ENCODE measurements around the gene SLC24A4.

Gene SLC24A4

GRCh38 chr14:92510972-92511371, 188.0 kb downstream of the SLC24A4 start:
- peak; percentile 12 for DNase-seq

GRCh38 chr14:92511453-92512238, 188.7 kb downstream of the SLC24A4 start:
- DNase-seq = peak; percentile 36

- no peak for DNase-seq
Observed at GRCh38 chr14:92512807-92513203, 189.8 kb downstream of the SLC24A4 start.

DNA sequence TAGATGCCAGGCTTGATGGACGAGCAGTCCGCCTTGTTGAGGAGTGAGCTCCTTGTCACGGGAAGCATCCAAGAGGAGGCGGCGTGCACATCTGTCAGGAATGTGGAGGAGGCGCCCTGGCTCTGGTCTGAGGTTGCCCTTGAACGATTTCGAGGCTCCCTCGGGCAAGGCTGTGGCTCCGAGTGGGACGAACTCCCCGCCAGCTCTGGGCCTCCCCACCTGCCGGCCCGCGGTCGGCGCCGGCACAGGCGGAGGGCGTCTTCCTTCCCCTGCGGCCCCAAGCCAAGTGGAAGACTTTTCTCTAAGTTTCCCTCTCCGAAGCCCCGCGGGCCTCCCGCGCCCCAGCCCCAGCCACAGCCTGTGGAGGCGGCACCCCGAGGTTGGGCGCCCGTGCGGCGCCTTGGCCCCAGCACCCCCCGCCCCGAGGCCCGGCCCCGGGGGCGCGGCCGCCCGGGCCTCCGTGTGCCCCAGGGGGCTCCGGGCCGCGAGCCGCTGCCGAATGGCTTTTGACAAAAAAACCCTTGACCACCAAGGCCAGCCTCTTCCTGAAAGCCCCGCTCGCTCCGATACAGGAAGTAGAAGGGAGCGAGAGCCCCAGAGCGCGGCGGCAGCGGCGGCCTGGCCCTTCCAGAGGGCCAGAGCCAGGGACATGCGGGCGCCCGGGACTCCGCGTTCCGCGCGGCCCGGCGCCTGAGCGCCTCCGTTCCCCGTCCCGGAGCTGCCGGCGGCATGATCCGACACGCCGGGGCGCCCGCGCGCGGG, 190.4 kb downstream of the SLC24A4 start, which contains the start of gene RIN3:
Gene RIN3, plus strand, starts transcription at position 578 of the 762 bp plus-strand sequence. Its CDS starts 152 bp downstream, at position 730.
- no peak for DNase-seq

DNA sequence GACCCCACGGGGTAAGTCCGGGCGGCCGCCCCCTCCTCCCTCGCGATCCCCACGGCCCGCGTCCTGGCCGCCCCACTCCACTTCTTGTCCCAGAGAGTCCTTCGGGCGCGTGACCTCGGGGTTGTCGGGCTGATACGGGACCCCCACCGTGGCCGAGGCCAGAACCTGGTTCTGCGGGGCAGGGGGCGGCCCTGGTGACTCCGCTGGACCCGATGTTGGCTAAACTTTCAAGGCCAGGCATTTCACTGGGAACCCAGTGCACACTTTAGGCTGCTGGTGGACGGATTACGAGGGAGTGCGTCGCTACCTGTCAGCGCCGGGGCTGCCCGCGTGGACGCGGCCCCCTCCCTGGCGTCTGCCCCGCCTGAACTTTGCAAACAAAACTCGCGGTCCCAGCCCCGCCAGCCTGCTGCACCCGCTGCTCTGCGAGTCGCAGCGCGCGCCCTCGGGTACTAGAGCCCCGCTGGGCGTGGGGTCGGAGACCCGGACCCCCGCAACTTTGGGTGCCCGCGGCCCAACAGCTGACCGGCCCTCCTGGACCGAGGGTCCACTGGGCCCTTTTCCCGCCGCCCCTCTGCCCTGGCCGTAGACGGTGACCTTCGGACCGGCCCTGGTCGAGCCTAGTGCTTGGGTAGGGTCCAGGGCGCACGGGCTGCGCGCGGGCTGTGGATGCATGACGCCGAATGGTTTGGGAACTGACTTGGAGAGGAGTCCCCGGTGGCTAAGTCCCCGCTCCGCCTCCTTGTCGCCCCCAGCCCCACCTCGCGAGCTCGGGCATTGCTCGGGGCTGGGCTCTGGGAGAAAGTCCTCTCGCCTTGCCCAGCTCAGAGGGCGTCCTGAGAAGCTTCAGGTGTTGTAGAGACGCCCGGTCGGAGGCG, 191.2 kb downstream of the SLC24A4 start:
- DNase-seq = no peak

GRCh38 chr14:92514844-92515514, 192.0 kb downstream of the SLC24A4 start:
- no peak for DNase-seq

- no peak for DNase-seq
Observed at GRCh38 chr14:92515546-92516343, 192.8 kb downstream of the SLC24A4 start.

DNA sequence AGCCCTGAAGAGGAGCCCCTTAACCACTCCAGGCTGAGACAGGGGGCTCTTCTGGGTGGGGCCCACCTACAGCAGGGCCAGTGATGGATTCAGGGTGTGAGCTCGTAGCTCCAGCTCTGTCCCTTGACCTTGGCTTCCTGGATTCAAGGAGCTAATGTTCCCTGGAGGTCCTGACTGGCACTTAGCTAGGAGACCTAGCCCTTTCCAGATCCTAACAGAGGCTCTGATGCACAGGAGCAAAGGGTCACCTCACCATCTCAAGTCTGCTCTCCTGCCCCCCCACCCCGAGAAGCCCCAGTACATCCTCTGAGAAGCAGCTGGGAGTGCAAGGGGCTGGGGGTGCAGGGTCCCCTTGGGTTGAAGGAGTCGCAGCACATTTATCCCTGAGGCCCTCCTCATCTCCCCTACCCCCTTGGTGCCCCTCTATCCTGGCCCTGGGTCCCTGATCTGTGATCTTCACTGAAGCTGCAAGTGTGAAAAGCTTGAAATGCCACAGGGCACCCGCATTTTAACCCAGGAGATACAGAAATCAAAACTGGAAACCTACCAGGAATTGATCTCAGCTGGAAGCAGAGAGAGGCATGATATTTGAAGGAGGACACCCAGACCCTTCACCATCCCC, 193.5 kb downstream of the SLC24A4 start:
- DNase-seq = no peak

DNA sequence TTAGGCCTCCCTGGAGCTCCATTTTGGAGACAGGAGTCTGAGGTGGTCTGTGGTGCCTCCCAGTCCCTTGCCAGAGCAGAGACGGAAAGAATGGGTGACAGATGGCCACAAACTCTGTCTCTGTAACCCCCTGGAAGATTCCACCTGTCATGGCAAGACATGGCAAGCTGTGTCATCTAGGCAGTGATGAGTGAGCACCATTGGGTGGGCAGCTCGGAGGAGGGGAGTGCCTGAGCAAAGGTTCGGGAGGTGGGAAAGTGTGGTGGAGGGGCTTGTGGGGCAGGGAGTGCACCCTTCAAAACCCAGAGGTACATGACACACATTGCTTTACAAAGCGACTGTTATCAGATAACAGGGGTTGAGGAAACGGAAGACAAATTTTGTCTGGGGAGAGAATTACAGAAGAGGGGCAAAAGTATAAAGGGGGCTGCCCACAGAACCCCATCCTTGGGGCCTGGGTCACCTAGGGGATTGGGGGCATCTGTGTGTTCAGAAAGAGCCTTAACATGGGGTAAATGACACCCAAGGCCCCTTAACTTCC, 194.1 kb downstream of the SLC24A4 start:
- no peak for DNase-seq

- DNase-seq = no peak
Observed at GRCh38 chr14:92517761-92518160, 194.8 kb downstream of the SLC24A4 start.

DNA sequence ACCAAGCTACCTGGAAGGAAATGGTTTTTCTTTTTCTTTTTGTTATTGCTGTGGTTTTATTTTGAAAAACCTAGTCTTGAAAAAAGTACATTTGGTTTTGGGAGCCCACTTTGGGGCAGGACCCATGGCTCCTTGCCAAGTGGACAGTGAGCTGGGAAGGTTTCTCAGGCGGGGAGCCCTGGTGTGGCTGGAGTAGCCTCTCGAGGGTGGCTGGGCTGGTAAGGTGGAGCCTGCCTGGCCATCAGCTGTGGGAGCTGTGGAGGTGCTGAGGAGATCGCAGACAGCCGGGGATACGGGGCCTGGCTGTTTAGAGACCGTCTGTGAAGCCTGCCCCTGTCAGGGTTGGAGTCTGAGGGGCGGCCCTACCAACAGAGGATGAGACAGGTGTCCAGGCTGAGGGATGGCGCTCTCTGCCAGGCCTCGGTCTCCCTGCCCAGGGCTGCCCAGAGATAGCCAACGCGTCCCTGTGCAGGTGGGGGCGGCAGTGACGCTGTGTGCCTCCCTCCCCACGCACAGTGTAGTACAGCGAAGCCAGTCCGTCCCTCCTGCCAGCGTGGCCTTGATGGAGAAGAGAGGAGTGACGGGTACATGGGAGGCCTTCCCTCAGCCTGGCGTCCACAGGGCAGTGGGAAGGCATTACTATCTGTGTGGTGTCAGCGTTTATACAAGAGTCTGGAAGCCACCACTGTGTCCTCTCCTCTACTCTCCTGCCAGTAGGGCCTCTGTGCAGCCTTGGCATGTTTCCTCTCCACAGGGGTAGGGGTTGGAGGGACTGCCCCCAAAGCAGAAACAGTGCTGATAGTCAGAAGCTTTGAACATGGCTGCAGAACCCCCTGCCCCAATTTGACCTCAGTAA, 196.5 kb downstream of the SLC24A4 start:
- no peak for DNase-seq

DNA sequence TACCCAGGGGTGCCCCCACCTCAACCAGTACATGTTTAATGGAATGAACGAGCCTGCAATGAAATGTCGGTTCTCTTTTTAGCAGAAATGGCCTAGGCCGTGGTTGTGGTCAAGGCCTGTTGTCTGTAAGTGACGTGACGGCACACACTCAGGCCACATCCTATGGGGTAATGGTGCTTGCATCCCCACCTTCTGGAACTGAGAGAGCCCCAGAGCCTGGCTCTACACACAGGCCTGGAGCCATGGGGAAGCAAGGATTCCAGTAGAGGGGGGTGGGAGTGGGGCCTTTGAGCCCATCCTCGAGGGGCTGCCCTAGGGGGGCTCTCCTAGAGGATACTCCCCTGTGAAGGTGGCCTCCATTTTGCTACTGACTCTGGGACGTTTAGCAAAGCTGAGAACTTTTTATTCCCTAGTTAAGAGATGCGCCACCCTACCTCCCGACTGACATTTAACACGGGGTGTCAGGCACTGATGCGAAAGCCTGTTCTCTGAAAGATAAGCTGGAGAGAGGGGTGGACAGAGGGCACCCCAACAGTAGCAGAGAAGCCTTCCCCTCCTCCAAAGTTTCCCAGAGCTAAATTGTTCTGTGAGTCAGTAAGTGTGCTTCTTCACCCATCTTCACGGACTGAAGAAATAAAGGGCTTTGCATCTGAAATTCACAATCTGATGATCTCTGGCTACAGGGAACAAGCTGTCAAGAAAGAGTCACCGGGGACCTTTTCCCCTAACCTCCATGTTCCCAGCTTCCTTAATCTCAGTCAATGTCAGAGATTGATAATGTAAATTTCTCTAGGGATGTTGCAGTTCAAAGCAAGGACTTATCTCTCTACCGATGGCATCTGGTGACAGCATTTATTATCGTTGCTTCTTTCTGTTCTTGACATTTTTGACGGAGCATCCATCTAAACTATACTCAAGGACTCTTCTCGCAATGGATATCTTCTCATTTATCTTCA, 197.4 kb downstream of the SLC24A4 start:
- DNase-seq = no peak

DNA sequence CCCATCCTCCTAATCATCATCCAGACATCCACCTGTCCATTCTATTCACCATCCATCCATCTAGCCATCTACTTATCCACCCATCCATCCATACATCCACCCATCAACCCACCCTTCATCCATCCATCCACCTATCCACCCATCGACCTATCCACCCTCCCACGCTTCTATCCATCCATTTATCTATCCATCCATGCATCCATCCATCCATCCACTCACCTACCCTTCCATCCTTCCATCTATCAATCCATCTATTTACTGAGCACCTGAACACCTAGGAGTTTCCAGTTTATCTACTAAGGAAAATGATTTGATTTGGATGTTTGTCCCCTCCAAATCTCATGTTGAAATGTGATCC, 198.1 kb downstream of the SLC24A4 start:
- DNase-seq = no peak

GRCh38 chr14:92523752-92524151, 200.8 kb downstream of the SLC24A4 start:
- DNase-seq = no peak

DNA sequence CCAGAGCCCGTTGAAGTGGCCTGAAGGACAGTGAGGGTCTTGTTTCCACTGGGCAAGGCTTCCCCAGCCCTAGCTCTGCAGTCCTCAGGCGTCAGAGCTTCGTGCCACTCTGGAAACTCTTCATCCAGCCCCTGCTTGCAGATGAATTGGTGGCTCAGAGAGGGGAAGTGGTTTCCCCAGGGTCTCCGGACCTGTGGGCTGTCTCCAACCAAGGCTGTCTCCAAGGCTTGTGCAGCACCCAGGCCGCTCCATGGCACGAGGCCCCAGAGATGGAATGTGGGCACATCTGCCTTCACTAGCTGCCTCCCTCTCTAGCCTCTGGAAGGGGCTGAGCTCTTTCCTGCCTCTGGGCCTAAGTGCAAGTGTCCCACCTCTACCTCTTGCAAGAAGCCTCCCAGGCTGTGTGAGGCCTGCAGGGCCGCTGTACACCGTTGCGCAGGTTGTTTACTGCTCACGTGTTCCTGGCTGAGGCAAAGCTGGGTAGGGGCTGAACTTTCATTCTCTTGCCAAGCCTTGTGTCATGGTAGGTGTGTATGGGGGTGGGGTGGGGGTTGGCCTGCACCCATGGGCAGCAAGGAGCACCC, 201.7 kb downstream of the SLC24A4 start:
- no peak for DNase-seq

GRCh38 chr14:92525322-92526095, 202.5 kb downstream of the SLC24A4 start:
- no peak for DNase-seq

GRCh38 chr14:92527721-92528120, 204.8 kb downstream of the SLC24A4 start:
- DNase-seq = no peak

Data from DMS153 (cell line).